Measurements from ENCODE around the gene PPM1D.

GRCh38 chr17:60676758-60677307 is 76.8 kb downstream of the PPM1D start:
- TF ChIP-seq CTCF (IDR thresholded peaks at IDR 0.05; ENCODE audit: low read depth, low read length, poor library complexity, severe bottlenecking) (no peak), EZH2phosphoT487 (IDR thresholded peaks at IDR 0.05; ENCODE audit: borderline replicate concordance, low read length) (no peak)

Data from DOHH2 (cell line).